ENCODE data around the gene GKN2. TPM values are rescaled to one million over a fixed set of nuclear protein-coding genes. Genes with fewer than 3 reads are reported as not detected.

GKN2 gene
- total RNA-seq, 6 experiments from 2014 or later = not detected

GRCh38 chr2:68971591-68972231 lies 19.0 kb upstream of the GKN2 start:
- peak; percentile 98 for DNase-seq
- TF ChIP-seq, protein P1, sequence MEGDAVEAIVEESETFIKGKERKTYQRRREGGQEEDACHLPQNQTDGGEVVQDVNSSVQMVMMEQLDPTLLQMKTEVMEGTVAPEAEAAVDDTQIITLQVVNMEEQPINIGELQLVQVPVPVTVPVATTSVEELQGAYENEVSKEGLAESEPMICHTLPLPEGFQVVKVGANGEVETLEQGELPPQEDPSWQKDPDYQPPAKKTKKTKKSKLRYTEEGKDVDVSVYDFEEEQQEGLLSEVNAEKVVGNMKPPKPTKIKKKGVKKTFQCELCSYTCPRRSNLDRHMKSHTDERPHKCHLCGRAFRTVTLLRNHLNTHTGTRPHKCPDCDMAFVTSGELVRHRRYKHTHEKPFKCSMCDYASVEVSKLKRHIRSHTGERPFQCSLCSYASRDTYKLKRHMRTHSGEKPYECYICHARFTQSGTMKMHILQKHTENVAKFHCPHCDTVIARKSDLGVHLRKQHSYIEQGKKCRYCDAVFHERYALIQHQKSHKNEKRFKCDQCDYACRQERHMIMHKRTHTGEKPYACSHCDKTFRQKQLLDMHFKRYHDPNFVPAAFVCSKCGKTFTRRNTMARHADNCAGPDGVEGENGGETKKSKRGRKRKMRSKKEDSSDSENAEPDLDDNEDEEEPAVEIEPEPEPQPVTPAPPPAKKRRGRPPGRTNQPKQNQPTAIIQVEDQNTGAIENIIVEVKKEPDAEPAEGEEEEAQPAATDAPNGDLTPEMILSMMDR (IDR thresholded peaks at IDR 0.05) = no peak
- H3K27ac Mint-ChIP-seq = peak overlapping the region; percentile 98
- no peaks in the 10 kb centered on the region; the same call in 1 of the 2 replicates for H3K27me3 Mint-ChIP-seq (ENCODE audit: insufficient read depth)
- peak overlapping the region; percentile 55 for H3K4me3 Mint-ChIP-seq
- H3K36me3 Mint-ChIP-seq (ENCODE audit: low read depth) = 0 out of 2 replicates have a peak, but pooled peaks cover 5% of the 10 kb centered on the region
- no peaks in the 10 kb centered on the region for H3K9me3 Mint-ChIP-seq
- H3K4me1 Mint-ChIP-seq (ENCODE audit: low read depth) = peaks cover 68% of the 10 kb centered on the region

DNA sequence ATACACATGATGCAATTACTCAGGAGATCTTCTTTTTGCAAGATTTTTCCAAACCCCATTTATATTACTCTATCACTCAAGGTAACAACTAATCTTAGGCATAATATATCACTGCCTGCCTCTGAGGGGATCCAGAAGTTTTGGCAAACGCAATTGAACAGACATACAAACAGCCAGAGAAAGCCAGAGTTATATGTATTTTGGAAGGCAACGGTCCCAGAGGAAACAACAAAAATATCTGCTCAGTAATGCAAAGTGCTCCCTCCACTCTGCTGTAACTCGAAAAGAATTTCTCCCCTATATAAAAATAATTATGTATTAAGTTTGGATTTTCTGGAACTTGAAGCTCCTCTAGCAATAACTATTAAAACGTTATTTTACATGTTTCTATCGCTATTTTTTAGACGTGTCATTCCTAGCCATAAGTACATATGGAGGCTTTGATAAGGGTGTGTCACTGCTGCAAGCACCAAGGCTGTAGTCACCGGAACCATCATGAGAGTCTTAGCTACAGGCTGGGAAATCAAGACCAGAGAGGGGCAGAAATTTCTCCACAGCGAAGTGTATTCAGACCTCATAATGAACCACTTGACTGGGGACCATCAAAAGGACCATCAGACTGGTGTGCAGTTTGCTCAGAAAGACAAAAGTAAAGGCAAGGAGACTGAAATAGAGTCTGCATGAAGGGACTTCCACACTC lies 18.0 kb upstream of the GKN2 start:
- TF ChIP-seq, protein P1 (IDR thresholded peaks at IDR 0.05) = no peak
- no peak for DNase-seq
- peak overlapping the region; percentile 98 for H3K27ac Mint-ChIP-seq
- H3K4me1 Mint-ChIP-seq (ENCODE audit: low read depth) = peaks cover 68% of the 10 kb centered on the region
- H3K27me3 Mint-ChIP-seq (ENCODE audit: insufficient read depth) = no peaks in the 10 kb centered on the region; the same call in 1 of the 2 replicates
- H3K4me3 Mint-ChIP-seq = peak overlapping the region; percentile 55
- 0 out of 2 replicates have a peak, but pooled peaks cover 5% of the 10 kb centered on the region for H3K36me3 Mint-ChIP-seq (ENCODE audit: low read depth)
- no peaks in the 10 kb centered on the region for H3K9me3 Mint-ChIP-seq

GRCh38 chr2:68969736-68970490 lies 17.2 kb upstream of the GKN2 start:
- Mint-ChIP-seq H3K27me3 (ENCODE audit: insufficient read depth) (no peaks in the 10 kb centered on the region; the same call in 1 of the 2 replicates), H3K4me1 (ENCODE audit: low read depth) (peaks cover 63% of the 10 kb centered on the region), H3K9me3 (no peaks in the 10 kb centered on the region), H3K4me3 (no peak overlapping the region), H3K36me3 (ENCODE audit: low read depth) (0 out of 2 replicates have a peak, but pooled peaks cover 5% of the 10 kb centered on the region), H3K27ac (peak overlapping the region; percentile 48)
- TF ChIP-seq, protein P1 (IDR thresholded peaks at IDR 0.05) = no peak
- no peak for DNase-seq

GRCh38 chr2:68968221-68968620 lies 15.5 kb upstream of the GKN2 start:
- no peak for DNase-seq
- peaks cover 46% of the 10 kb centered on the region for H3K4me1 Mint-ChIP-seq (ENCODE audit: low read depth)
- peaks cover 5% of the 10 kb centered on the region; the same call in 1 of the 2 replicates for H3K36me3 Mint-ChIP-seq (ENCODE audit: low read depth)
- H3K27ac Mint-ChIP-seq = no peak overlapping the region
- H3K9me3 Mint-ChIP-seq = no peaks in the 10 kb centered on the region
- H3K27me3 Mint-ChIP-seq (ENCODE audit: insufficient read depth) = no peaks in the 10 kb centered on the region
- no peak overlapping the region for H3K4me3 Mint-ChIP-seq
- TF ChIP-seq, protein P1 (IDR thresholded peaks at IDR 0.05) = no peak

GRCh38 chr2:68964282-68964681 lies 11.6 kb upstream of the GKN2 start:
- H3K4me1 Mint-ChIP-seq (ENCODE audit: low read depth) = peaks cover 8% of the 10 kb centered on the region; the same call in 1 of the 2 replicates
- no peak overlapping the region for H3K27ac Mint-ChIP-seq
- H3K9me3 Mint-ChIP-seq = no peaks in the 10 kb centered on the region
- no peaks in the 10 kb centered on the region for H3K27me3 Mint-ChIP-seq (ENCODE audit: insufficient read depth)
- no peak overlapping the region for H3K4me3 Mint-ChIP-seq
- no peak for DNase-seq
- TF ChIP-seq, protein P1 (IDR thresholded peaks at IDR 0.05) = no peak
- peaks cover 5% of the 10 kb centered on the region; the same call in 1 of the 2 replicates for H3K36me3 Mint-ChIP-seq (ENCODE audit: low read depth)

Measured in HFFc6 (cell line).